Measurements from ENCODE around the gene CTBP2. TPM values are rescaled to one million over a fixed set of nuclear protein-coding genes. Genes with fewer than 3 reads are reported as not detected.

The CTBP2 gene
- total and polyA plus RNA-seq, 2 of the 13 experiments (the other 11 are each of a cell fraction or from before 2014, with no cell fraction given) = 0.08 TPM; not detected in 1

- Histone ChIP-seq H3K4me3 (replicated peaks in 1 of 3; ENCODE audit: insufficient read depth in 1 of 3, low read depth in 2 of 3, low read length in 3 of 3) (no peak overlapping the region), H3K79me2 (ENCODE audit: insufficient read depth, low read length) (no peaks in the 10 kb centered on the region), H3K27me3 (ENCODE audit: control insufficient read depth in 1 of 2, insufficient read depth in 2 of 2, low read length in 2 of 2) (peaks cover 6 to 75% of the 10 kb centered on the region in 2 experiments), H3K4me1 (ENCODE audit: insufficient read depth, low read length) (peaks cover 10% of the 10 kb centered on the region; the same call in 1 of the 2 replicates), H3K9ac (ENCODE audit: insufficient read depth, low read depth, low read length) (no peak overlapping the region), H3K9me3 (ENCODE audit: low read length) (no peaks in the 10 kb centered on the region), H4K20me1 (ENCODE audit: insufficient read depth, low read length) (no peaks in the 10 kb centered on the region), H3K4me2 (ENCODE audit: low read depth, low read length) (no peak overlapping the region), H2AFZ (ENCODE audit: low read length) (no peak overlapping the region), H3K36me3 (replicated peaks in 1 of 2; ENCODE audit: control insufficient read depth in 1 of 2, insufficient read depth in 2 of 2, low read length in 2 of 2) (no peaks in the 10 kb centered on the region), H3K27ac (ENCODE audit: extremely low read length, insufficient read depth, low read length) (no peak overlapping the region)
- TF ChIP-seq ESRRA (CRISPR knock-in tag; IDR thresholded peaks at IDR 0.05; ENCODE audit: low read depth) (no peak), KDM3A (CRISPR knock-in tag; IDR thresholded peaks at IDR 0.05; ENCODE audit: low read depth) (no peak), IRF9 (CRISPR knock-in tag; IDR thresholded peaks at IDR 0.05; ENCODE audit: borderline replicate concordance) (no peak), ZNF441 (CRISPR knock-in tag; IDR thresholded peaks at IDR 0.05; ENCODE audit: borderline replicate concordance) (no peak), CHD2 (IDR thresholded peaks at IDR 0.05; ENCODE audit: low read depth, low read length) (no peak), ZNF678 (CRISPR knock-in tag; IDR thresholded peaks at IDR 0.05) (no peak), PHF8 (CRISPR knock-in tag; IDR thresholded peaks at IDR 0.05) (no peak), DBP (CRISPR knock-in tag; IDR thresholded peaks at IDR 0.05; ENCODE audit: not compliant biosample characterization) (no peak), ONECUT2 (CRISPR knock-in tag; IDR thresholded peaks at IDR 0.05) (no peak), ZSCAN31 (CRISPR knock-in tag; IDR thresholded peaks at IDR 0.05; ENCODE audit: low read depth) (no peak)
- ATAC-seq (no peak), DNase-seq (ENCODE audit: low spot score) (no peak), FAIRE-seq (no peak)
- no TSS peak for BruUV-seq (replicated peaks)
- intact Hi-C loops (cut with micrococcal nuclease; ENCODE audit: unreplicated experiment) = no loop called here
- ChIA-PET CTCF (ENCODE audit: low intra/inter-chr PET ratio, low total read pairs) (no interaction called here), POLR2A (no interaction called here)
- in situ Hi-C loops (cut with HindIII; ENCODE audit: extremely low pct_ligation_motif_present, low pct_unique_long_range_greater_than_20kb) = no loop called here
- 34% methylated on average over 8 of the region's 8 CpGs for WGBS (ENCODE audit: low lambda C conversion rate)
Observed at GRCh38 chr10:125121003-125121402, 39.4 kb downstream of the CTBP2 start.

Measured in HepG2 (cell line).